Small intestine (tissue), 4 donors: ENCODE measurements around the gene VAT1. TPM values are rescaled to one million over a fixed set of nuclear protein-coding genes. Genes with fewer than 3 reads are reported as not detected.

Experiments
- polyA plus RNA-seq, 4 donors: library from polyadenylated mRNA; stranded (reverse) in 3 of 4; unstranded in 1 of 4; fragments of 200-250 nt in 3 of 4; fragments of 120-200 nt in 1 of 4; gene quantifications; one replicate each; pipeline versions ENCODE4 v1.2.1 to v1.2.3, GENCODE V29; 2013
- donor health status: healthy with polysubstance abuse.
- donor health status: Bipolar disorder and iron deficiency.
- donor health status: healthy.

Gene VAT1
- polyA plus RNA-seq, 4 donors: 20.1 to 163 (median 66.4) TPM

Other genes with a start within 250 kb of the VAT1 start
- 100 to 1,000 TPM in 2 of 4 donors, 10 to 100 TPM in 2; 85.7 to 117 (median 94.3) TPM for gene VPS25, start 248.9 kb downstream of the VAT1 start, polyA plus RNA-seq
- gene WNK4, start 241.8 kb downstream of the VAT1 start, polyA plus RNA-seq: 10 to 100 TPM in 1 of 4 donors, 1 to 10 TPM in 2, under 1 TPM in 1; 0.67 to 25.6 (median 1.5) TPM
- 100 to 1,000 TPM; 101 to 317 (median 296) TPM for gene COA3, start 223.7 kb downstream of the VAT1 start, polyA plus RNA-seq
- gene CNTD1, start 223.5 kb downstream of the VAT1 start, polyA plus RNA-seq: 1 to 10 TPM in 1 of 4 donors, under 1 TPM in 1, not detected in 2; 0.52 to 2.3 TPM
- 10 to 100 TPM; 73.5 to 96.8 (median 81.1) TPM for gene BECN1, start 198.1 kb downstream of the VAT1 start, polyA plus RNA-seq
- 10 to 100 TPM; 49.9 to 93.0 (median 61.2) TPM for gene PSME3, start 189.0 kb downstream of the VAT1 start, polyA plus RNA-seq
- gene AOC2, start 177.8 kb downstream of the VAT1 start, polyA plus RNA-seq: 1 to 10 TPM in 2 of 4 donors, under 1 TPM in 2; 0.54 to 1.3 (median 0.89) TPM
- 10 to 100 TPM in 1 of 4 donors, 1 to 10 TPM in 3; 1.3 to 30.0 (median 3.1) TPM for gene AOC3, start 171.2 kb downstream of the VAT1 start, polyA plus RNA-seq
- 10 to 100 TPM in 1 of 4 donors, 1 to 10 TPM in 3; 1.4 to 12.1 (median 4.3) TPM for gene G6PC1, start 121.6 kb downstream of the VAT1 start, polyA plus RNA-seq
- 10 to 100 TPM; 27.3 to 47.4 (median 40.5) TPM for gene AARSD1, start 57.9 kb downstream of the VAT1 start, polyA plus RNA-seq
- gene PTGES3L, start 42.3 kb downstream of the VAT1 start, polyA plus RNA-seq: 1 to 10 TPM in 2 of 4 donors, under 1 TPM in 2; 0.67 to 2.0 (median 0.94) TPM
- 10 to 100 TPM in 1 of 4 donors, 1 to 10 TPM in 3; 7.2 to 13.9 (median 8.0) TPM for gene RUNDC1, start 41.8 kb downstream of the VAT1 start, polyA plus RNA-seq
- 1,000 to 10,000 TPM; 1,737 to 4,151 (median 2,370) TPM for gene RPL27, start 24.0 kb downstream of the VAT1 start, polyA plus RNA-seq
- 10 to 100 TPM; 51.5 to 62.4 (median 59.7) TPM for gene IFI35, start 15.6 kb downstream of the VAT1 start, polyA plus RNA-seq
- under 1 TPM in 3 of 4 donors, not detected in 1; 0.27 to 0.67 (median 0.41) TPM for gene RND2, start 2.8 kb upstream of the VAT1 start, polyA plus RNA-seq
- 10 to 100 TPM in 1 of 4 donors, 1 to 10 TPM in 2, under 1 TPM in 1; 0.45 to 12.4 (median 5.5) TPM for gene BRCA1, start 103.0 kb upstream of the VAT1 start, polyA plus RNA-seq
- 100 to 1,000 TPM in 1 of 4 donors, 10 to 100 TPM in 3; 42.7 to 142 (median 68.6) TPM for gene NBR1, start 148.8 kb upstream of the VAT1 start, polyA plus RNA-seq
- 10 to 100 TPM in 1 of 4 donors, 1 to 10 TPM in 2, under 1 TPM in 1; 0.22 to 67.2 (median 3.8) TPM for gene TMEM106A, start 189.5 kb upstream of the VAT1 start, polyA plus RNA-seq
- gene CCDC200, start 206.2 kb upstream of the VAT1 start, polyA plus RNA-seq: 10 to 100 TPM in 1 of 4 donors, not detected in 3; 54.2 TPM
- not detected for gene RNU2-1, start 211.6 kb upstream of the VAT1 start, polyA plus RNA-seq